ENCODE data around the gene ARHGAP24.

- TF ChIP-seq CTCF (IDR thresholded peaks at IDR 0.05; ENCODE audit: low read length) (no peak), EZH2 (optimal IDR thresholded peaks at IDR 0.05; ENCODE audit: low read depth, low read length) (no peak)
These were observed 200.4 kb downstream of the ARHGAP24 start for GRCh38 chr4:85675076-85676049.

All from MM.1S (cell line).